Measurements from ENCODE around the gene CHRNA1.

GRCh38 chr2:174749793-174750192 lies 14.5 kb downstream of the CHRNA1 start:
- TF ChIP-seq CTCF (IDR thresholded peaks at IDR 0.05) (no peak), POLR2A (IDR thresholded peaks at IDR 0.05) (no peak)

Data from esophagus squamous epithelium (tissue), 4 donors.